Measurements from ENCODE around the gene SERTAD4.

The SERTAD4 gene

GRCh38 chr1:210269981-210270380 lies 37.4 kb downstream of the SERTAD4 start:
- TF ChIP-seq CTCF (conservative IDR thresholded peaks at IDR 0.05; ENCODE audit: low read depth, low read length): no peak
- H3K4me3 ChIP-seq (ENCODE audit: low read length): no peak overlapping the region
- no peak for DNase-seq (ENCODE audit: low read depth)

DNA sequence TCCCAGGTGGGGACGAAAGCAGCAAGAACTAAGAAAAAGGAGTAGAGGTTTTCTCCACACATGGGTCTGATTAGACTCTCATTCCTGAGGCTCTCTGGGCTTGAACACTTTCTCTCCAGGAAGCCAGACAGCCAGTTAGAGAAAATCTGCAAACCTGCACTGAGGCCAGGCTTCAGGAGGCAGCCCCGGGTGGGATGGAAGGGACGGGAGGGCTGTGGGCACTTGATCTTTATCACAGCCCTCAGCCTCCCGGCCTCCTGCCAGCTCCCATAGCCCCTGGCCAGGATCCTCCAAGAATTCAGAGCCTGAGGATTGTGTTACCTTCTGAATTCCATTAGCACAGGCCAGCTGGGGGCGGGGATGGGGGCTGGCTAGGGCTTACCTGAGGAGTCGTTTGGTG lies 40.1 kb downstream of the SERTAD4 start:
- no peak for DNase-seq (ENCODE audit: low read depth)
- no peak overlapping the region for H3K4me3 ChIP-seq (ENCODE audit: low read length)
- TF ChIP-seq CTCF (conservative IDR thresholded peaks at IDR 0.05; ENCODE audit: low read depth, low read length): no peak

DNA sequence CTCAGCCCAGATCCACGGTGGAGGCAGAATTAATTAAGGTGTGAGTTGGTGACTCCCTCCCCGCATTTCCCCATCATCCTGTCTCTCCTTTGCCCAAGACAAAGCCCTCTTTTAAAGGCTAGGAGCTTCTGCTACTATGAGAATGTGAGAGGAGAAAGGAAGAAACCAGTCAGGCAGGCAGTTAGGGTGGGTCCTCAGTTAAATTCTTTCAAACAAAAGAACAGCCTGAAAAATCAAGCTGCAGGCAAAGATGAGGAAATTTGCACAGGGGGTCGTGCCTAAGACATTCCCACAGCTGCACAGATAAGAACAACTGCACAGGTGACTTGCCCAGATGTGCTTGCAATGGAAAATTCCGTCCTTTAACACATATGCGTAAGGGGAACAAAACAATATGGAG lies 47.6 kb downstream of the SERTAD4 start:
- DNase-seq (ENCODE audit: low read depth): no peak
- no peak for TF ChIP-seq CTCF (conservative IDR thresholded peaks at IDR 0.05; ENCODE audit: low read depth, low read length)
- no peak overlapping the region for H3K4me3 ChIP-seq (ENCODE audit: low read length)

- DNase-seq (ENCODE audit: low read depth): no peak
- H3K4me3 ChIP-seq (ENCODE audit: low read length): no peak overlapping the region
- TF ChIP-seq CTCF (conservative IDR thresholded peaks at IDR 0.05; ENCODE audit: low read depth, low read length): no peak
Observed at GRCh38 chr1:210288116-210288515, 55.5 kb downstream of the SERTAD4 start.

GRCh38 chr1:210289248-210289647 lies 56.7 kb downstream of the SERTAD4 start:
- no peak for DNase-seq (ENCODE audit: low read depth)
- TF ChIP-seq CTCF (conservative IDR thresholded peaks at IDR 0.05; ENCODE audit: low read depth, low read length): no peak
- no peak overlapping the region for H3K4me3 ChIP-seq (ENCODE audit: low read length)

GRCh38 chr1:210291081-210291764 lies 58.6 kb downstream of the SERTAD4 start:
- no peak for TF ChIP-seq CTCF (conservative IDR thresholded peaks at IDR 0.05; ENCODE audit: low read depth, low read length)
- no peak for DNase-seq (ENCODE audit: low read depth)
- no peak overlapping the region for H3K4me3 ChIP-seq (ENCODE audit: low read length)

- no peak for DNase-seq (ENCODE audit: low read depth)
- TF ChIP-seq CTCF (conservative IDR thresholded peaks at IDR 0.05; ENCODE audit: low read depth, low read length): no peak
- H3K4me3 ChIP-seq (ENCODE audit: low read length): peak overlapping the region; percentile 56
Observed at GRCh38 chr1:210291786-210292230, 59.2 kb downstream of the SERTAD4 start.
